ENCODE measurements around the gene TOMT. TPM values are rescaled to one million over a fixed set of nuclear protein-coding genes. Genes with fewer than 3 reads are reported as not detected.

TOMT gene
- total and polyA plus RNA-seq, 2 of the 13 experiments (the other 11 are each of a cell fraction or from before 2014, with no cell fraction given): not detected

DNA sequence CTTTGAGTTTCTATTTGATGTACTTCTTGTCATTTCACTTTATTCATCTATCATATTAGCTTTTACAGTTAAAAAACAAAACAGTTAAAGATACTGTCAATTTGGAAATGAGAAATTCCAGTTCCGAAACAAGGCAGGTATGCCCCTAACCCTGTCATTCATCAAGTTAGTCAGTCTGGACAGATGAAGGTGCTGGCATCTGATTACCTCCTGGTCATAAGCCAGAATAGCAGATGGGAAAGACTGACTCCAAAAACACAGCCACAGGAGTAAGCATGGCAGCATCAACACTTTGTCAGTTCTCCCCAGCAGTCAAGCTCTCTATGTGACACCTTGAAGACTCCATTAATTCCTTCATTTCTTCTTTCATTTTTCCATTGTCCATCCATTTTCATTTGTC, 20.8 kb upstream of the TOMT start:
- CTCF ChIA-PET (ENCODE audit: low intra/inter-chr PET ratio, low total read pairs): no interaction called here
- 100% methylated on average over 1 of the region's 1 CpG for WGBS (ENCODE audit: low lambda C conversion rate)
- H3K27me3 ChIP-seq (ENCODE audit: control insufficient read depth in 1 of 2, insufficient read depth in 2 of 2, low read length in 2 of 2): no peaks in the 10 kb centered on the region

More for the DNA sequence above, 20.8 kb upstream of the TOMT start:
- H2AFZ ChIP-seq (ENCODE audit: low read length): no peak overlapping the region
- in situ Hi-C loops (cut with HindIII; ENCODE audit: extremely low pct_ligation_motif_present, low pct_unique_long_range_greater_than_20kb) (no loop called here), intact Hi-C loops (cut with micrococcal nuclease; ENCODE audit: unreplicated experiment) (no loop called here)
- no TSS peak for BruUV-seq (replicated peaks)
- TF ChIP-seq, protein P1, sequence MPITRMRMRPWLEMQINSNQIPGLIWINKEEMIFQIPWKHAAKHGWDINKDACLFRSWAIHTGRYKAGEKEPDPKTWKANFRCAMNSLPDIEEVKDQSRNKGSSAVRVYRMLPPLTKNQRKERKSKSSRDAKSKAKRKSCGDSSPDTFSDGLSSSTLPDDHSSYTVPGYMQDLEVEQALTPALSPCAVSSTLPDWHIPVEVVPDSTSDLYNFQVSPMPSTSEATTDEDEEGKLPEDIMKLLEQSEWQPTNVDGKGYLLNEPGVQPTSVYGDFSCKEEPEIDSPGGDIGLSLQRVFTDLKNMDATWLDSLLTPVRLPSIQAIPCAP (CRISPR knock-in tag; IDR thresholded peaks at IDR 0.05; ENCODE audit: low read depth): no peak
- no peak for TF ChIP-seq MED13 (CRISPR knock-in tag; IDR thresholded peaks at IDR 0.05)
- TF ChIP-seq ONECUT2 (CRISPR knock-in tag; IDR thresholded peaks at IDR 0.05): no peak
- no peak for TF ChIP-seq USF2 (IDR thresholded peaks at IDR 0.05; ENCODE audit: low read depth, low read length)
- TF ChIP-seq USF2 (CRISPR knock-in tag; IDR thresholded peaks at IDR 0.05; ENCODE audit: borderline replicate concordance): no peak
- no peak for TF ChIP-seq PLRG1 (conservative IDR thresholded peaks at IDR 0.05)
- no peak for TF ChIP-seq AHR (CRISPR knock-in tag; IDR thresholded peaks at IDR 0.05)
- no peak for TF ChIP-seq NFIB (CRISPR knock-in tag; IDR thresholded peaks at IDR 0.05; ENCODE audit: borderline replicate concordance)
- TF ChIP-seq ZKSCAN5 (CRISPR knock-in tag; IDR thresholded peaks at IDR 0.05): no peak
- no peak for TF ChIP-seq ZNF775 (CRISPR knock-in tag; IDR thresholded peaks at IDR 0.05; ENCODE audit: borderline replicate concordance)
- no peak for TF ChIP-seq ZMAT3 (CRISPR knock-in tag; conservative IDR thresholded peaks at IDR 0.05)
- no peak for TF ChIP-seq TOPORS (CRISPR knock-in tag; IDR thresholded peaks at IDR 0.05)
- TF ChIP-seq KMT2A (CRISPR knock-in tag; IDR thresholded peaks at IDR 0.05): no peak
- TF ChIP-seq ZNF292 (CRISPR knock-in tag; IDR thresholded peaks at IDR 0.05; ENCODE audit: borderline replicate concordance, low read depth): no peak
- no peak for TF ChIP-seq MBNL3 (CRISPR knock-in tag; conservative IDR thresholded peaks at IDR 0.05)
- no peak for TF ChIP-seq JARID2 (CRISPR knock-in tag; IDR thresholded peaks at IDR 0.05; ENCODE audit: insufficient replicate concordance)
- no peak for TF ChIP-seq MZF1 (CRISPR knock-in tag; IDR thresholded peaks at IDR 0.05; ENCODE audit: borderline replicate concordance)
- no peak for TF ChIP-seq CREM (IDR thresholded peaks at IDR 0.05)
- no peak for TF ChIP-seq CREM (CRISPR knock-in tag; IDR thresholded peaks at IDR 0.05)
- TF ChIP-seq RORA (CRISPR knock-in tag; IDR thresholded peaks at IDR 0.05): no peak
- TF ChIP-seq CEBPZ (IDR thresholded peaks at IDR 0.05; ENCODE audit: low read length): no peak
- H3K4me3 ChIP-seq (replicated peaks in 1 of 3; ENCODE audit: insufficient read depth in 1 of 3, low read depth in 2 of 3, low read length in 3 of 3): no peak overlapping the region
- H3K4me2 ChIP-seq (ENCODE audit: low read depth, low read length): no peak overlapping the region
- peaks cover 12% of the 10 kb centered on the region for H3K4me1 ChIP-seq (ENCODE audit: insufficient read depth, low read length)
- FAIRE-seq: no peak
- no peak overlapping the region for H3K27ac ChIP-seq (ENCODE audit: extremely low read length, insufficient read depth, low read length)
- no peak for DNase-seq (ENCODE audit: low spot score)
- peaks cover under 1% of the 10 kb centered on the region for H3K79me2 ChIP-seq (ENCODE audit: insufficient read depth, low read length)
- no peak for ATAC-seq
- POLR2A ChIA-PET: interaction anchor here (1.1 to 1.4 kb wide), 3 partner anchors 8 to 44 kb away, joined by 3 to 6 read pairs (median 3); no protein-coding TSS in a partner anchor
- no peak overlapping the region for H3K9ac ChIP-seq (ENCODE audit: insufficient read depth, low read depth, low read length)
- H3K9me3 ChIP-seq (ENCODE audit: low read length): no peaks in the 10 kb centered on the region
- H3K36me3 ChIP-seq (replicated peaks in 1 of 2; ENCODE audit: control insufficient read depth in 1 of 2, insufficient read depth in 2 of 2, low read length in 2 of 2): peaks cover 2 to 4% of the 10 kb centered on the region in 2 experiments; a peak in 2 of 5 replicates
- no peaks in the 10 kb centered on the region for H4K20me1 ChIP-seq (ENCODE audit: insufficient read depth, low read length)

Measured in HepG2 (cell line).